ENCODE measurements around the gene SEZ6L. TPM values are rescaled to one million over a fixed set of nuclear protein-coding genes. Genes with fewer than 3 reads are reported as not detected.

Gene SEZ6L
- total RNA-seq, 1 experiment from 2014 or later = 0.13 TPM

- Histone ChIP-seq H2BK15ac (ENCODE audit: low read depth, low read length) (no peak overlapping the region), H4K8ac (replicated peaks; ENCODE audit: insufficient read length, low read depth, low read length) (no peak overlapping the region), H2AK5ac (ENCODE audit: insufficient read length, low read length) (no peak overlapping the region), H2AFZ (ENCODE audit: low read length) (no peak overlapping the region), H3K23me2 (ENCODE audit: insufficient read length, low read depth, low read length, poor library complexity, severe bottlenecking) (no peaks in the 10 kb centered on the region), H3K4ac (ENCODE audit: low read depth, low read length) (no peak overlapping the region), H3K18ac (ENCODE audit: insufficient read length, low read depth, low read length) (no peak overlapping the region), H3K79me1 (ENCODE audit: insufficient read depth, low read depth, low read length, poor library complexity, severe bottlenecking) (no peaks in the 10 kb centered on the region), H3K4me1 (ENCODE audit: insufficient read depth, low read length) (0 out of 2 replicates have a peak, but pooled peaks cover 2% of the 10 kb centered on the region), H3K4me2 (ENCODE audit: insufficient read depth, insufficient read length, low read length) (no peak overlapping the region), H2BK20ac (ENCODE audit: low read depth, low read length, poor library complexity, severe bottlenecking) (no peak overlapping the region), H2BK12ac (ENCODE audit: insufficient read length, low read depth, low read length) (no peak overlapping the region), H3K14ac (ENCODE audit: insufficient read depth, low read length) (no peak overlapping the region), H2BK5ac (ENCODE audit: insufficient read length, low read length) (no peak overlapping the region), H3K27me3 (ENCODE audit: insufficient read depth, low read length) (no peaks in the 10 kb centered on the region), H2BK120ac (ENCODE audit: low read depth, low read length, poor library complexity, severe bottlenecking) (no peak overlapping the region), H3K23ac (ENCODE audit: insufficient read length, low read depth, low read length) (no peak overlapping the region), H3T11ph (ENCODE audit: low read length) (no peak overlapping the region), H3K56ac (ENCODE audit: insufficient read length, low read depth, low read length) (no peak overlapping the region), H4K20me1 (ENCODE audit: control insufficient read depth, insufficient read depth, insufficient read length) (no peaks in the 10 kb centered on the region), H3K9me3 (ENCODE audit: control insufficient read depth, low read depth, low read length) (no peaks in the 10 kb centered on the region), H4K91ac (ENCODE audit: insufficient read length, low read depth, low read length) (no peak overlapping the region), H4K5ac (ENCODE audit: insufficient read length, low read depth, low read length) (no peak overlapping the region), H3K79me2 (ENCODE audit: insufficient read depth, low read length) (no peaks in the 10 kb centered on the region), H3K9ac (ENCODE audit: extremely low read depth, insufficient read length, low read length) (no peak overlapping the region), H3K27ac (ENCODE audit: insufficient read length, low read depth, low read length) (no peak overlapping the region)
- TF ChIP-seq, protein P1, sequence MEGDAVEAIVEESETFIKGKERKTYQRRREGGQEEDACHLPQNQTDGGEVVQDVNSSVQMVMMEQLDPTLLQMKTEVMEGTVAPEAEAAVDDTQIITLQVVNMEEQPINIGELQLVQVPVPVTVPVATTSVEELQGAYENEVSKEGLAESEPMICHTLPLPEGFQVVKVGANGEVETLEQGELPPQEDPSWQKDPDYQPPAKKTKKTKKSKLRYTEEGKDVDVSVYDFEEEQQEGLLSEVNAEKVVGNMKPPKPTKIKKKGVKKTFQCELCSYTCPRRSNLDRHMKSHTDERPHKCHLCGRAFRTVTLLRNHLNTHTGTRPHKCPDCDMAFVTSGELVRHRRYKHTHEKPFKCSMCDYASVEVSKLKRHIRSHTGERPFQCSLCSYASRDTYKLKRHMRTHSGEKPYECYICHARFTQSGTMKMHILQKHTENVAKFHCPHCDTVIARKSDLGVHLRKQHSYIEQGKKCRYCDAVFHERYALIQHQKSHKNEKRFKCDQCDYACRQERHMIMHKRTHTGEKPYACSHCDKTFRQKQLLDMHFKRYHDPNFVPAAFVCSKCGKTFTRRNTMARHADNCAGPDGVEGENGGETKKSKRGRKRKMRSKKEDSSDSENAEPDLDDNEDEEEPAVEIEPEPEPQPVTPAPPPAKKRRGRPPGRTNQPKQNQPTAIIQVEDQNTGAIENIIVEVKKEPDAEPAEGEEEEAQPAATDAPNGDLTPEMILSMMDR (conservative IDR thresholded peaks at IDR 0.05) = no peak
- no peaks in the 10 kb centered on the region for H3K9me3 Mint-ChIP-seq
- H3K4me3 Mint-ChIP-seq = no peak overlapping the region
- no peaks in the 10 kb centered on the region for H3K36me3 Mint-ChIP-seq (ENCODE audit: insufficient read depth in 1 of 3, low read depth in 3 of 3)
- no peak for DNase-seq
- WGBS (ENCODE audit: extremely low coverage, insufficient read length, low lambda C conversion rate) = no CpG with 5 or more reads among the region's 3 CpGs
- peaks cover 27% of the 10 kb centered on the region for H3K27me3 Mint-ChIP-seq (ENCODE audit: low read depth)
- peaks cover 4 to 5% of the 10 kb centered on the region in 2 experiments; a peak in 1 of 4 replicates for H3K4me1 Mint-ChIP-seq
- H3K27ac Mint-ChIP-seq = no peak overlapping the region
These were observed 135.5 kb downstream of the SEZ6L start for GRCh38 chr22:26304730-26305129.
